GM18867 (cell line): ENCODE measurements around the gene FKBP1A.
"Not testable (repeated sequence)": the region's sequence is repeated elsewhere in the genome, so short reads cannot be mapped to it uniquely, and the experiment has no call there.

ENCODE experiments used
- ATAC-seq: cut with Tn5 transposase; IDR thresholded peaks from one replicate; pipeline ENCODE4 v1.9.1; 2021; ENCODE audit warnings: mild to moderate bottlenecking, moderate library complexity; ENCODE audit not compliant: unreplicated experiment

Gene FKBP1A

GRCh38 chr20:1368448-1369199, 24.2 kb downstream of the FKBP1A start:
- ATAC-seq: no peak

GRCh38 chr20:1367479-1367878, 25.4 kb downstream of the FKBP1A start:
- no peak for ATAC-seq

- no peak for ATAC-seq
Measured at GRCh38 chr20:1364106-1364505, 28.7 kb downstream of the FKBP1A start.

GRCh38 chr20:1363522-1363921, 29.3 kb downstream of the FKBP1A start:
- ATAC-seq: no peak

- no peak for ATAC-seq
Measured at GRCh38 chr20:1362484-1362883, 30.4 kb downstream of the FKBP1A start.

GRCh38 chr20:1360094-1360846, 32.6 kb downstream of the FKBP1A start:
- ATAC-seq: no peak

- ATAC-seq: no peak
Measured at GRCh38 chr20:1357921-1358671, 34.8 kb downstream of the FKBP1A start.

- ATAC-seq: no peak
Measured at GRCh38 chr20:1353956-1354355, 38.9 kb downstream of the FKBP1A start.

GRCh38 chr20:1346315-1346969, 46.4 kb downstream of the FKBP1A start:
- no peak for ATAC-seq

- no peak for ATAC-seq
Measured at GRCh38 chr20:1345756-1346093, 47.1 kb downstream of the FKBP1A start.

GRCh38 chr20:1345030-1345755, 47.7 kb downstream of the FKBP1A start:
- ATAC-seq: no peak

- ATAC-seq: not testable (repeated sequence)
Measured at GRCh38 chr20:1343446-1344124, 49.3 kb downstream of the FKBP1A start.

- ATAC-seq: no peak
Measured at GRCh38 chr20:1341561-1342265, 51.1 kb downstream of the FKBP1A start.

GRCh38 chr20:1338801-1339200, 54.1 kb downstream of the FKBP1A start:
- ATAC-seq: no peak

- ATAC-seq: no peak
Measured at GRCh38 chr20:1338096-1338495, 54.8 kb downstream of the FKBP1A start.

GRCh38 chr20:1337441-1337840, 55.4 kb downstream of the FKBP1A start:
- no peak for ATAC-seq

- no peak for ATAC-seq
Measured at GRCh38 chr20:1336699-1337367, 56.0 kb downstream of the FKBP1A start.

GRCh38 chr20:1335961-1336698, 56.7 kb downstream of the FKBP1A start:
- no peak for ATAC-seq
